AG08396 (cell line): ENCODE results near the gene FYN.
A peak's percentile ranks its signal among the peaks of the same experiment; 100 is the strongest.
"Not testable (repeated sequence)": the region's sequence is repeated elsewhere in the genome, so short reads cannot be mapped to it uniquely, and the experiment has no call there.

Experiments used
- DNase-seq: peaks from one replicate; pipeline ENCODE4 v3.0.0; 2012; ENCODE audit warnings: low spot score, mixed read lengths

The FYN gene

GRCh38 chr6:111873178-111874024 lies at the start of gene FYN:
Gene FYN, minus strand, starts transcription at chr6:111873452. Its CDS starts 153,401 bp downstream, at chr6:111720051.
- DNase-seq = peak; percentile 99

- DNase-seq = no peak
Measured at GRCh38 chr6:111922454-111923297, 49.4 kb upstream of the FYN start.

GRCh38 chr6:111921103-111921502 lies 47.9 kb upstream of the FYN start:
- no peak for DNase-seq

GRCh38 chr6:111920578-111920977 lies 47.3 kb upstream of the FYN start:
- no peak for DNase-seq

GRCh38 chr6:111918825-111919224 lies 45.6 kb upstream of the FYN start:
- DNase-seq = peak; percentile 79

- no peak for DNase-seq
Measured at GRCh38 chr6:111916747-111917146, 43.5 kb upstream of the FYN start.

GRCh38 chr6:111914617-111915016 lies 41.4 kb upstream of the FYN start:
- no peak for DNase-seq

- DNase-seq = no peak
Measured at GRCh38 chr6:111912904-111913303, 39.7 kb upstream of the FYN start.

GRCh38 chr6:111911428-111911827 lies 38.2 kb upstream of the FYN start:
- no peak for DNase-seq

- no peak for DNase-seq
Measured at GRCh38 chr6:111909238-111909637, 36.0 kb upstream of the FYN start.

- not testable (repeated sequence) for DNase-seq
Measured at GRCh38 chr6:111908365-111908764, 35.1 kb upstream of the FYN start.

- no peak for DNase-seq
Measured at GRCh38 chr6:111900735-111901134, 27.5 kb upstream of the FYN start.

- DNase-seq = no peak
Measured at GRCh38 chr6:111899531-111899930, 26.3 kb upstream of the FYN start.

GRCh38 chr6:111898452-111898851 lies 25.2 kb upstream of the FYN start:
- DNase-seq = no peak

- DNase-seq = no peak
Measured at GRCh38 chr6:111894951-111895350, 21.7 kb upstream of the FYN start.

- DNase-seq = no peak
Measured at GRCh38 chr6:111894272-111894671, 21.0 kb upstream of the FYN start.

GRCh38 chr6:111892431-111892830 lies 19.2 kb upstream of the FYN start:
- no peak for DNase-seq

GRCh38 chr6:111890988-111891387 lies 17.7 kb upstream of the FYN start:
- DNase-seq = peak; percentile 23

GRCh38 chr6:111888928-111889695 lies 15.9 kb upstream of the FYN start:
- DNase-seq = peak; percentile 25

- not testable (repeated sequence) for DNase-seq
Measured at GRCh38 chr6:111886793-111887192, 13.5 kb upstream of the FYN start.

GRCh38 chr6:111885373-111886027 lies 12.2 kb upstream of the FYN start:
- no peak for DNase-seq

GRCh38 chr6:111884068-111884467 lies 10.8 kb upstream of the FYN start:
- no peak for DNase-seq
